Measurements from ENCODE around the gene EPS15. TPM values are rescaled to one million over a fixed set of nuclear protein-coding genes. Genes with fewer than 3 reads are reported as not detected.

Gene EPS15
- polyA plus RNA-seq, 1 of the 3 experiments (the other 2 are of a cell fraction): 17.0 TPM

GRCh38 chr1:51354416-51354815 lies 164.7 kb downstream of the EPS15 start:
- no peak for DNase-seq
- Histone ChIP-seq H3K79me2 (ENCODE audit: insufficient read depth) (no peaks in the 10 kb centered on the region), H3K27ac (ENCODE audit: low read depth in 2 of 2, low read length in 1 of 2) (no peak overlapping the region), H3K4me1 (ENCODE audit: control insufficient read depth in 1 of 2, insufficient read depth in 2 of 2, low read depth in 1 of 2, low read length in 1 of 2) (peaks cover 0 to 4% of the 10 kb centered on the region in 2 experiments; a peak in 1 of 4 replicates), H3K9me2 (no peaks in the 10 kb centered on the region), H3K9ac (no peak overlapping the region), H3K4me3 (ENCODE audit: low read depth in 2 of 2, low read length in 1 of 2) (no peak overlapping the region), H3F3A (replicated peaks; ENCODE audit: insufficient read depth) (peaks cover 5% of the 10 kb centered on the region), H3K27me3 (ENCODE audit: insufficient read depth) (no peaks in the 10 kb centered on the region), H3K4me2 (no peak overlapping the region), H3K36me3 (replicated peaks in 1 of 2; ENCODE audit: control insufficient read depth in 1 of 2, insufficient read depth in 2 of 2, low read length in 1 of 2) (peaks cover 21 to 51% of the 10 kb centered on the region in 2 experiments), H3K9me3 (no peaks in the 10 kb centered on the region), H4K20me1 (ENCODE audit: insufficient read depth) (no peaks in the 10 kb centered on the region), H2AFZ (ENCODE audit: low read depth) (no peak overlapping the region)
- no peak for TF ChIP-seq SMC3 (IDR thresholded peaks at IDR 0.05; ENCODE audit: low read depth, low read length)
- no peak for TF ChIP-seq TEAD4 (IDR thresholded peaks at IDR 0.05; ENCODE audit: borderline replicate concordance, insufficient read depth)
- TF ChIP-seq GATA2 (CRISPR knock-in tag; IDR thresholded peaks at IDR 0.05): no peak
- TF ChIP-seq TCF12 (IDR thresholded peaks at IDR 0.05): no peak
- no peak for TF ChIP-seq TAF1 (IDR thresholded peaks at IDR 0.05; ENCODE audit: borderline replicate concordance, low read depth, low read length)
- TF ChIP-seq RXRA (IDR thresholded peaks at IDR 0.05; ENCODE audit: borderline replicate concordance, low read depth): no peak
- no peak for TF ChIP-seq RFX5 (IDR thresholded peaks at IDR 0.05; ENCODE audit: low read length)
- TF ChIP-seq EP300 (IDR thresholded peaks at IDR 0.05; ENCODE audit: borderline replicate concordance in 1 of 2, low read depth in 1 of 2, low read length in 1 of 2): no peak
- TF ChIP-seq IRF3 (IDR thresholded peaks at IDR 0.05; ENCODE audit: low read depth, low read length): no peak
- no peak for TF ChIP-seq USF2 (IDR thresholded peaks at IDR 0.05; ENCODE audit: borderline replicate concordance, low read depth, low read length)
- no peak for TF ChIP-seq FOXM1 (IDR thresholded peaks at IDR 0.05; ENCODE audit: low read depth)
- POLR2A ChIA-PET: no interaction called here
- 89% methylated on average over 3 of the region's 3 CpGs for WGBS (ENCODE audit: low lambda C conversion rate)
- CTCF ChIA-PET: no interaction called here

- POLR2A ChIA-PET: no interaction called here
- 100% methylated on average over 1 of the region's 1 CpG for WGBS (ENCODE audit: low lambda C conversion rate)
- no peak for DNase-seq
- Histone ChIP-seq H3K9me3 (no peaks in the 10 kb centered on the region), H3K4me3 (ENCODE audit: low read depth in 2 of 2, low read length in 1 of 2) (no peak overlapping the region), H2AFZ (ENCODE audit: low read depth) (no peak overlapping the region), H3K9me2 (no peaks in the 10 kb centered on the region), H3K27me3 (ENCODE audit: insufficient read depth) (no peaks in the 10 kb centered on the region), H4K20me1 (ENCODE audit: insufficient read depth) (no peaks in the 10 kb centered on the region), H3K27ac (ENCODE audit: low read depth in 2 of 2, low read length in 1 of 2) (no peak overlapping the region), H3K4me1 (ENCODE audit: control insufficient read depth in 1 of 2, insufficient read depth in 2 of 2, low read depth in 1 of 2, low read length in 1 of 2) (peaks cover 0 to 5% of the 10 kb centered on the region in 2 experiments; a peak in 1 of 4 replicates), H3K36me3 (replicated peaks in 1 of 2; ENCODE audit: control insufficient read depth in 1 of 2, insufficient read depth in 2 of 2, low read length in 1 of 2) (peaks cover 21 to 39% of the 10 kb centered on the region in 2 experiments), H3K4me2 (no peak overlapping the region), H3K79me2 (ENCODE audit: insufficient read depth) (no peaks in the 10 kb centered on the region), H3K9ac (no peak overlapping the region), H3F3A (replicated peaks; ENCODE audit: insufficient read depth) (peaks cover 11% of the 10 kb centered on the region)
- CTCF ChIA-PET: interaction anchor here (1.3 kb wide), 1 partner anchor 20 kb away, joined by 4 read pairs; no protein-coding TSS in a partner anchor
- TF ChIP-seq FOSL2 (IDR thresholded peaks at IDR 0.05; ENCODE audit: borderline replicate concordance, low read depth) (no peak), FOXM1 (IDR thresholded peaks at IDR 0.05; ENCODE audit: low read depth) (no peak), EZH2phosphoT487 (IDR thresholded peaks at IDR 0.05; ENCODE audit: borderline replicate concordance, low read depth) (no peak), FOXJ3 (CRISPR knock-in tag; IDR thresholded peaks at IDR 0.05) (no peak), ZBTB33 (IDR thresholded peaks at IDR 0.05; ENCODE audit: borderline replicate concordance, low read depth) (no peak), NFIC (IDR thresholded peaks at IDR 0.05; ENCODE audit: borderline replicate concordance) (no peak), JUND (IDR thresholded peaks at IDR 0.05) (no peak), RCOR1 (IDR thresholded peaks at IDR 0.05; ENCODE audit: low read length) (no peak), EP300 (IDR thresholded peaks at IDR 0.05; ENCODE audit: borderline replicate concordance in 1 of 2, low read depth in 1 of 2, low read length in 1 of 2) (no peak), MAX (IDR thresholded peaks at IDR 0.05; ENCODE audit: low read depth) (no peak), MXI1 (IDR thresholded peaks at IDR 0.05; ENCODE audit: low read depth, low read length) (no peak), TAF1 (IDR thresholded peaks at IDR 0.05; ENCODE audit: borderline replicate concordance, low read depth, low read length) (no peak), USF1 (IDR thresholded peaks at IDR 0.05; ENCODE audit: borderline replicate concordance, low read depth) (no peak), ELF1 (IDR thresholded peaks at IDR 0.05) (no peak), SIN3A (IDR thresholded peaks at IDR 0.05; ENCODE audit: borderline replicate concordance, low read depth, low read length) (no peak), IRF3 (IDR thresholded peaks at IDR 0.05; ENCODE audit: low read depth, low read length) (no peak)
These were observed 167.2 kb downstream of the EPS15 start for GRCh38 chr1:51351907-51352306.

Data from SK-N-SH (cell line).